ENCODE measurements around the gene CD44. TPM values are rescaled to one million over a fixed set of nuclear protein-coding genes. Genes with fewer than 3 reads are reported as not detected.

Gene CD44
- total and polyA plus RNA-seq, 4 experiments from 2014 or later = 390 to 809 (median 681) TPM

DNA sequence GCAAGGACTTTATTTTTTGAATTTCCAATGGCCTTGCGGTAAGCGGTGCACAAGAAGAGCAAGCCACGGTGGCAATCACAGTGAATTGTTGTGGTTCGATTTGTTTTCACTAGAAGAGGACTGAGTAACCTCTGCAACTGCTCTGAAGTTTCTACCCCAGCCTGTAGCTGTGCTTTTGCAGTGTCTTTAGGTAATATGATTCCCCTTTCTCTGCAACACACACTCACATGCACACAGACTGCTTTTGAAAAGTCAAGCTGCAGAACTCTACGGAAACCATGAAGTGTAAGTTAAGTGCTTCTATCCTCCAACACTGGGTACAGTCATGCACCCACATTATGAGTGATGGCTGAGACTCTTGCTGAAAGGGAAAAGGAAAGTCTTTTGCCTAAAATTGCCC, 38.4 kb downstream of the CD44 start:
- peaks cover 44% of the 10 kb centered on the region for H3K36me3 ChIP-seq (ENCODE audit: insufficient read depth, low read length)
- H3K27ac ChIP-seq (ENCODE audit: low read depth, low read length) = peak overlapping the region; percentile 44
- intact Hi-C loops (cut with micrococcal nuclease) = loop anchor here (2.0 kb wide), 1 partner anchor 39 kb away; no protein-coding TSS in a partner anchor
- H3K27me3 ChIP-seq (ENCODE audit: insufficient read depth, low read length) = no peaks in the 10 kb centered on the region
- Mint-ChIP-seq H3K4me1 (peaks cover 82 to 92% (median 88%) of the 10 kb centered on the region in 4 donors), H3K27ac (peak overlapping the region; percentile 88 to 94 (median 92)), H3K9me3 (no peaks in the 10 kb centered on the region), H3K36me3 (peaks cover 62 to 86% of the 10 kb centered on the region in 2 donors), H3K4me3 (peak overlapping the region in 7 of 8 donors; percentile 20 to 86 (median 59)), H3K27me3 (no peaks in the 10 kb centered on the region)
- no peaks in the 10 kb centered on the region for H3K9me3 ChIP-seq (ENCODE audit: control insufficient read depth in 1 of 2, low read length in 2 of 2)
- peak; percentile 59 to 69 (median 63) for DNase-seq
- ChIA-PET CTCF (ENCODE audit: partially characterized antibody) (interaction anchor here (1.1 to 11.1 kb wide), 9 partner anchors 12 to 178 kb away, joined by 3 to 118 read pairs (median 6); partner anchors contain the start of gene CD44), POLR2A (ENCODE audit: partially characterized antibody) (interaction anchor here (0.6 to 31.9 kb wide), 20 partner anchors 12 to 481 kb away, joined by 3 to 1106 read pairs (median 4); partner anchors contain the start of gene CD44)
- no peak overlapping the region for H3K4me3 ChIP-seq (ENCODE audit: low read length in 2 of 2)
- peaks cover 91% of the 10 kb centered on the region for H3K4me1 ChIP-seq (ENCODE audit: insufficient read depth, low read length)

DNA sequence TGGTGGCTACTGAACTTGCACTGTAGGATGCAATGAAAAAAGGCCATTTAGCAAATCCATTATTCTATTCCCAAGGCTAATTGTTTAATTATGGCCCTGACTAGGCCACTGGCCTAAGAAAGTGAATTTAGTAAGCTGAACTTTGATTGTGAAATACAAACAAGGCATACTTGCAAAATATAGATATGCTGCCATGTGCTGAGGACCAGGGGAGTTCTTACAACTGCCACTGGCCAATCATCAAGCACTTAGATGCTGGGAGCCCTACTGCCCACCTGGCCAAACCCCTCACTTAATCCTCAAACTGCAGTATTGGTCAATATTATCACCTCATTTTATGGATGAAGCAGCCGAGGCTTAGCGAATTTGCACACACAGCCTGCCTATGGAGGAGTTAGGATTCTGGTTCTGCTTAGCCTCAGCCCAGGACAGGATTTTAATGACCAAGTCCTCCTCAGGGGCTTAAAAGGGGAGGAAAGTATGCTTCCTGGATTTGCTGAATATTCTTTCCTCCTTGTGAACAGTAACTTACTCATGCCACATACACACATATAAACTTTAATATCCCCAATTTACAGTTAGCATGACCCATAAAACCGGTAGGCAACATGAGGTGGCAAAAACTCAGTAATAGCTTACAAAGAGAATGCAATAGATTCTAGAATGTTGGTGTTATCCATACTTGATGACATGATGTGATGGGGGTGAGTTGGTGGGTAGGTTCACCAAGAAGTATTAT, 39.3 kb downstream of the CD44 start:
- Mint-ChIP-seq H3K27ac (peak overlapping the region; percentile 88 to 94 (median 92)), H3K4me3 (peak overlapping the region in 6 of 8 donors; percentile 42 to 86 (median 58)), H3K36me3 (peaks cover 68 to 88% of the 10 kb centered on the region in 2 donors), H3K9me3 (no peaks in the 10 kb centered on the region), H3K4me1 (peaks cover 81 to 92% (median 88%) of the 10 kb centered on the region in 4 donors), H3K27me3 (no peaks in the 10 kb centered on the region)
- Histone ChIP-seq H3K4me1 (ENCODE audit: insufficient read depth, low read length) (peaks cover 91% of the 10 kb centered on the region), H3K27me3 (ENCODE audit: insufficient read depth, low read length) (no peaks in the 10 kb centered on the region), H3K4me3 (ENCODE audit: low read length in 2 of 2) (no peak overlapping the region), H3K27ac (ENCODE audit: low read depth, low read length) (peak overlapping the region; percentile 44), H3K9me3 (ENCODE audit: control insufficient read depth in 1 of 2, low read length in 2 of 2) (no peaks in the 10 kb centered on the region), H3K36me3 (ENCODE audit: insufficient read depth, low read length) (peaks cover 53% of the 10 kb centered on the region)
- ChIA-PET CTCF (ENCODE audit: partially characterized antibody) (interaction anchor here (1.1 to 11.1 kb wide), 10 partner anchors 13 to 179 kb away, joined by 3 to 118 read pairs (median 6); partner anchors contain the start of gene CD44), POLR2A (ENCODE audit: partially characterized antibody) (interaction anchor here (0.7 to 31.9 kb wide), 22 partner anchors 10 to 179 kb away, joined by 3 to 1106 read pairs (median 4); partner anchors contain the start of gene CD44)
- intact Hi-C loops (cut with micrococcal nuclease) = no loop called here
- DNase-seq = no peak

DNA sequence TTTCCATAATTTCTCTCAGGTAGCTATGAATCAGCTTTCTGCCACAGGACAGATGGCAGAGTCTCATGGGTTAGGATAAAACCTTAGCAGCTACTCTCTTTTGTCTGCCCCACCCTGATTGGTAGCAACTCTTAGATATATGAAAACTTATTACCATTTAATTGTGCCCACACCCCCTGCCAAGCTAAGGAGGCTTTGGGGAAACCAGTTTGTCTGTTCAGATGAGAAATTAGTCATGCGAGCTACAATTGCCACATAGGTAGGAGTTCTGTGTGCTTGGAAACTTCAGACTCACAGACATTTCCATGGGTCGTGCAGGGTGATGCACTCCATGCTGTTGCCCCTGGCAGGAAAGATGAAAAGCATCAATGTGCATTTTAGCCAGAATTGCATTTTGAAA, 39.9 kb downstream of the CD44 start:
- POLR2A ChIA-PET (ENCODE audit: partially characterized antibody) = interaction anchor here (0.8 to 31.9 kb wide), 12 partner anchors 9 to 178 kb away, joined by 3 to 1106 read pairs (median 4); partner anchors contain the start of gene CD44

DNA sequence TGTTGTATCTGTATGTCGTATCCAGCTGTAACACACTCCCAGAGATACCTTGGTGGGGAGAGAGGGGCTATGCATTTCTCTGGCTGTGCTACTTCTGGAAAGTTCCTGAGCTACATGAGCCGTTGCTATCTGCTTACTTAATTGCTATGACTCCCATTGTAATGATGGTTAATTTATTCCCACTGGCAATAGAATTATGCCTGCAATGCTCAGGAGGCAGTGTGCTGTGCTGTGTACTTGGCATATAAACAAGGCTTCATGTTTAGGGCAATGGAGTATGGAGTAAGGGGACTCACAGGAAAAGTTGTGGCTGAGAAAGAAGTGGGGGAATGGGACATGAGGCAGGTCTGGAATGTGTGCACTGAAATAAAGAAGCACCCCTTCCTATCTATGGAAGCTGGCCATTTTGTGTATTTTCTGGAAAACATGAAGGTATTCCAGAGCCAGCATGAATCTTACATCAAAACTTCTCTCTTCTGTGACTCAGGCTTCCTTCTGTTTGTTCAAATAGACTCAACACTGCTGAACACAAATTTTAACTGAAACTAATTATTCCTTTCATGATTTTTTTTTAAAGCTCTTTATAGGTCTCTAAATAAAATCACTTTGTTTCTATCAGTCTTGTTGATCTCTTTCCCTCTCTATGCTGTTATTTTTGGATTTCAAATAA, 40.6 kb downstream of the CD44 start:
- H3K4me3 Mint-ChIP-seq = peak overlapping the region; percentile 21 to 86 (median 62)
- Histone ChIP-seq H3K36me3 (ENCODE audit: insufficient read depth, low read length) (peaks cover 65% of the 10 kb centered on the region), H3K9me3 (ENCODE audit: control insufficient read depth in 1 of 2, low read length in 2 of 2) (no peaks in the 10 kb centered on the region), H3K4me3 (ENCODE audit: low read length in 2 of 2) (no peak overlapping the region), H3K27ac (ENCODE audit: low read depth, low read length) (peak overlapping the region; percentile 44), H3K27me3 (ENCODE audit: insufficient read depth, low read length) (no peaks in the 10 kb centered on the region), H3K4me1 (ENCODE audit: insufficient read depth, low read length) (peaks cover 91% of the 10 kb centered on the region)
- peak overlapping the region; percentile 88 to 94 (median 92) for H3K27ac Mint-ChIP-seq
- intact Hi-C loops (cut with micrococcal nuclease) = loop anchor here (2.0 kb wide), 1 partner anchor 13 kb away; no protein-coding TSS in a partner anchor
- no peaks in the 10 kb centered on the region for H3K9me3 Mint-ChIP-seq
- H3K4me1 Mint-ChIP-seq = peaks cover 75 to 92% (median 84%) of the 10 kb centered on the region in 4 donors
- DNase-seq = no peak
- CTCF ChIA-PET (ENCODE audit: partially characterized antibody) = interaction anchor here (0.6 to 11.1 kb wide), 10 partner anchors 14 to 183 kb away, joined by 3 to 118 read pairs (median 3); partner anchors contain the start of gene CD44
- POLR2A ChIA-PET (ENCODE audit: partially characterized antibody) = interaction anchor here (0.7 to 31.9 kb wide), 13 partner anchors 15 to 179 kb away, joined by 3 to 1106 read pairs (median 4); partner anchors contain the start of gene CD44
- no peaks in the 10 kb centered on the region for H3K27me3 Mint-ChIP-seq
- peaks cover 74 to 87% of the 10 kb centered on the region in 2 donors for H3K36me3 Mint-ChIP-seq

More for the DNA sequence above, 39.9 kb downstream of the CD44 start:
- Mint-ChIP-seq H3K27me3 (no peaks in the 10 kb centered on the region), H3K27ac (peak overlapping the region; percentile 88 to 94 (median 92)), H3K9me3 (no peaks in the 10 kb centered on the region), H3K36me3 (peaks cover 72 to 89% of the 10 kb centered on the region in 2 donors), H3K4me1 (peaks cover 81 to 92% (median 87%) of the 10 kb centered on the region in 4 donors), H3K4me3 (peak overlapping the region in 7 of 8 donors; percentile 37 to 86 (median 59))
- Histone ChIP-seq H3K27me3 (ENCODE audit: insufficient read depth, low read length) (no peaks in the 10 kb centered on the region), H3K27ac (ENCODE audit: low read depth, low read length) (peak overlapping the region; percentile 44), H3K36me3 (ENCODE audit: insufficient read depth, low read length) (peaks cover 59% of the 10 kb centered on the region), H3K4me3 (ENCODE audit: low read length in 2 of 2) (no peak overlapping the region), H3K9me3 (ENCODE audit: control insufficient read depth in 1 of 2, low read length in 2 of 2) (no peaks in the 10 kb centered on the region), H3K4me1 (ENCODE audit: insufficient read depth, low read length) (peaks cover 91% of the 10 kb centered on the region)
- peak in 1 of 5 donors; percentile 62 for DNase-seq
- intact Hi-C loops (cut with micrococcal nuclease) = no loop called here
- CTCF ChIA-PET (ENCODE audit: partially characterized antibody) = interaction anchor here (0.8 to 11.1 kb wide), 7 partner anchors 14 to 179 kb away, joined by 3 to 118 read pairs (median 4); partner anchors contain the start of gene CD44

DNA sequence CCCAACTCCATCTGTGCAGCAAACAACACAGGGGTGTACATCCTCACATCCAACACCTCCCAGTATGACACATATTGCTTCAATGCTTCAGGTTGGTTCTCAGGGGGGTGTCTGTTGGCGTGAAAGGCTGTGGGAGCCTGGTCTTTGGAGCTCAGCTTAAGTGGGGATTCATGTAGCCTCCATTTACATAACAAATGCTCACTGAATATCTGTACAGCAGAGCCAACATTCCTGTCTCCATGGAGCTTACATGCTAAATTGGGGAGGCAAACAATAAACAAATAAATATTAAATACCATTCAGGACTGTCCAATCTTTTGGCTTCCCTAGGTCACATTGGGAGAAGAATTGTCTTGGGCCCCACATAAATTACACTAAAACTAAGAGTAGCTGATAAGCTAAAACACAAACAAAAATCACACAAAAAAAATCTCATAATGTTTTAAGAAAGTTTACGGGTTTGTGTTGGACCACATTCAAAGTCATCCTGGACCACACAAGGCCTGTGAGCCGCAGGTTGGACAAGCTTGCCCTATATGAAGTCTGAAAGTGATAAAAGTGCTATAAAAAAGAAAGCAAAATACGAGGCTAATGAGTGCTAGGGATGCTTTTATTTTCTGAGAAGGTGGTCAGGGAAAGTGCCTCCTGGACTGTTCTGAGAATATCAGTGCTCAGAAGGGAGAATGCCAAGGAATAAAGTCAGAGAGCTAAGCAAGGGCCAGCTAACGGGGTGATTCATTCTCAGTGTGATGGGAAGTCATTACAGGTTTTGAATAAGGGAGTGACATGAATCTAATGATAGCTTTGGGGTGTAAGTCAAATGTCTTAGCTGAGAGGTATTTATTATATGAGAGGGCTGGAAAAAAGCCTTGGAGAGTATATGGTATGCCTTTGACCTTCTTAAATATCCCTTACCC, 41.6 kb downstream of the CD44 start:
- intact Hi-C loops (cut with micrococcal nuclease) = loop anchor here (2.0 kb wide), 1 partner anchor 14 kb away; no protein-coding TSS in a partner anchor
- H3K27ac Mint-ChIP-seq = peak overlapping the region; percentile 88 to 94 (median 92)
- peaks cover 91% of the 10 kb centered on the region for H3K4me1 ChIP-seq (ENCODE audit: insufficient read depth, low read length)
- H3K9me3 Mint-ChIP-seq = no peaks in the 10 kb centered on the region
- peaks cover 80 to 87% of the 10 kb centered on the region in 2 donors for H3K36me3 Mint-ChIP-seq
- peak overlapping the region; percentile 5 to 86 (median 65) for H3K4me3 Mint-ChIP-seq
- H3K4me1 Mint-ChIP-seq = peaks cover 72 to 92% (median 83%) of the 10 kb centered on the region in 4 donors
- ChIA-PET POLR2A (ENCODE audit: partially characterized antibody) (interaction anchor here (0.7 to 31.9 kb wide), 10 partner anchors 12 to 181 kb away, joined by 3 to 1106 read pairs (median 4); partner anchors contain the start of gene CD44), CTCF (ENCODE audit: partially characterized antibody) (interaction anchor here (0.7 to 11.1 kb wide), 12 partner anchors 10 to 186 kb away, joined by 3 to 118 read pairs (median 3); partner anchors contain the start of gene CD44)
- DNase-seq = peak in 1 of 5 donors; percentile 36
- H3K27me3 ChIP-seq (ENCODE audit: insufficient read depth, low read length) = no peaks in the 10 kb centered on the region
- H3K27me3 Mint-ChIP-seq = no peaks in the 10 kb centered on the region
- peaks cover 75% of the 10 kb centered on the region for H3K36me3 ChIP-seq (ENCODE audit: insufficient read depth, low read length)
- no peaks in the 10 kb centered on the region for H3K9me3 ChIP-seq (ENCODE audit: control insufficient read depth in 1 of 2, low read length in 2 of 2)
- no peak overlapping the region for H3K4me3 ChIP-seq (ENCODE audit: low read length in 2 of 2)
- H3K27ac ChIP-seq (ENCODE audit: low read depth, low read length) = peak overlapping the region; percentile 44

Measured in CD4-positive, alpha-beta memory T cell (primary cell).